Esophagus muscularis mucosa (tissue), 4 donors: Measurements from ENCODE around the gene CEBPG.

Experiments used
- EP300 ChIP-seq: sonication (generic); formaldehyde crosslinking; IDR thresholded peaks from one replicate; pipeline ENCODE4 v1.6.1; 2017; ENCODE audit warnings: antibody characterized with exemption
- POLR2A ChIP-seq: fragments of 450-650 bp; IDR thresholded peaks from one replicate; pipeline ENCODE4 v1.6.1; 2017; ENCODE audit warnings: antibody characterized with exemption, moderate library complexity, mild to moderate bottlenecking, low read depth
- POLR2AphosphoS5 ChIP-seq, 2 donors: sonication (generic); formaldehyde crosslinking; IDR thresholded peaks; one replicate each; pipeline ENCODE4 v1.6.1; 2017; ENCODE audit warnings: antibody characterized with exemption in 2 of 2
- TF ChIP-seq, protein P1 (sequence below), 3 experiments: fragments of 200-600 bp in 2 of 3; fragments of 450-650 bp in 1 of 3; sonication (generic) in 2 of 3; IDR thresholded peaks; one replicate each; pipeline ENCODE4 v1.5.1; 2017 to 2019; ENCODE audit warnings: antibody characterized with exemption in 3 of 3, mild to moderate bottlenecking in 2 of 3, moderate library complexity in 1 of 3

DNA sequence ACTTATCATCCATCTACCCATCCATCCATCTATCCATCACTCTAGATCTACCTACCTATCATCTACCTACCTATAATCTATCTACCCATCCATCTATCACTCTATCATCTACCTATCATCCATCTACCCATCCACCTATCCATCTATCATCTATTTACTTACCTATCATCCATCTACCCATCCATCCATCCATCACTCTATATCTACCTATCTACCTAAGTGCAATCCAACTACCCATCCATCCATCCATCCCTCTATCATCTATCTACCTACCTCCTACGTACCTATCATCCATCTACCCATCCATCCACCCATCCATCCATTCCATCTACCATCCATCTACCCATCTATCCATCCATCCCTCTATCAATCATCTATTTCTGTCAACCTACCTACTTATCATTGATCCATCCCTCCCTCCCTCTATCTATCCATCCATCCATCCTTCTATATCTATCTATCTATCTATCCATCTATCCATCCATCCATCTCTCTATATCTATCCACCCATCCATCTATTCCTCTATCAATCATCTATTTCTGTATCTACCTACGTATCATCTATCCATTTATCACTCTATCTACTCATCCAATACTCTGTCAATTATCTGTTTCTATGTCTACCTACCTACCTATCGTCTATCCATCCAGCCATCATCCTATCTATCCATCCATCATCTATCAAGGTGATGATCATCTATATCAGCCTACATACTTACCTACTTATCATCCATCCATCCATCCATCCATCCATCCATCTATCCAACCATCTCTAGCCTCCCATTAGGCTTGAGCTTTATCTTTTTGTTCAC is 49.1 kb downstream of the CEBPG start:
- TF ChIP-seq POLR2A (no peak), EP300 (no peak), POLR2AphosphoS5 (IDR thresholded peaks at IDR 0.05) (no peak)
- TF ChIP-seq, protein P1, sequence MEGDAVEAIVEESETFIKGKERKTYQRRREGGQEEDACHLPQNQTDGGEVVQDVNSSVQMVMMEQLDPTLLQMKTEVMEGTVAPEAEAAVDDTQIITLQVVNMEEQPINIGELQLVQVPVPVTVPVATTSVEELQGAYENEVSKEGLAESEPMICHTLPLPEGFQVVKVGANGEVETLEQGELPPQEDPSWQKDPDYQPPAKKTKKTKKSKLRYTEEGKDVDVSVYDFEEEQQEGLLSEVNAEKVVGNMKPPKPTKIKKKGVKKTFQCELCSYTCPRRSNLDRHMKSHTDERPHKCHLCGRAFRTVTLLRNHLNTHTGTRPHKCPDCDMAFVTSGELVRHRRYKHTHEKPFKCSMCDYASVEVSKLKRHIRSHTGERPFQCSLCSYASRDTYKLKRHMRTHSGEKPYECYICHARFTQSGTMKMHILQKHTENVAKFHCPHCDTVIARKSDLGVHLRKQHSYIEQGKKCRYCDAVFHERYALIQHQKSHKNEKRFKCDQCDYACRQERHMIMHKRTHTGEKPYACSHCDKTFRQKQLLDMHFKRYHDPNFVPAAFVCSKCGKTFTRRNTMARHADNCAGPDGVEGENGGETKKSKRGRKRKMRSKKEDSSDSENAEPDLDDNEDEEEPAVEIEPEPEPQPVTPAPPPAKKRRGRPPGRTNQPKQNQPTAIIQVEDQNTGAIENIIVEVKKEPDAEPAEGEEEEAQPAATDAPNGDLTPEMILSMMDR (IDR thresholded peaks at IDR 0.05): no peak
